ENCODE measurements around the gene AIF1L. TPM values are rescaled to one million over a fixed set of nuclear protein-coding genes. Genes with fewer than 3 reads are reported as not detected.

Gene AIF1L
- total and polyA plus RNA-seq, 2 of the 13 experiments (the other 11 are each of a cell fraction or from before 2014, with no cell fraction given), result 12.4 to 36.5 TPM

DNA sequence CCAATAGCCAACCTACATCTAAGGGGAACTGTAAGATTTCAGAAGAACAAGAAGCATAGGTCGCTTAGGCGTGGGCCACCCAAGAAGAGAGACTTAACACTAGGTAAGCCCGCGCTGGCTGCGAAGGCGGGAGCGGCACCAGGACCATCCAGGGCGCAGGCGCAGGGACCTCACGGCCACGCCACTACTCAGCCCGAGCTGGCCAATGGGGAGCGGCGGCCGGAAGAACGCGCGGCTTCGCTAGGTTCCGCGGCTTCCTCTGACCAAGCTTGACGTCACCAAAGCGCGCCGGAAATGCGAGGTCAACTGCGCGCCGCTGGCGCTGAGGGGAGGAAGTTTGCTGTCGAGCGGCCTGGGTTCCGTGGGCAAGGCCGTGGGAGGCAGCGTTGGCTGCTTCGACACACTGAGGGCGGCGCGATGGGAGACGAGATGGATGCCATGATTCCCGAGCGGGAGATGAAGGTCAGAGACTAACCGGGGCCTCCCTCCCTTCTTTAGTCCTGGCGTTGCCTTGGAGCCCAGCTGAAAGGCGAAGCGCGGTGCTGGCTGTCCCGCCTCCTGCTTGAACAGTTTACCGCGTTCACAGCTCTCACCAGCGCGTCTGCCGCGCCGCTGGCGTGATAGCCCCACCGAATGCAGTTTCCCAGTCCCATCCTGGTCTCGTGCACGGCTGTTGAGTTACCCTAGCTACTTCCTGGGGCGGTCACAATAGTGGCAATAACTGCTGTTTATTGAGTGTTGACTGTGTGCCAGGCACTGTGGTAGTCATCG, 29.1 kb downstream of the AIF1L start, which contains the start of gene NUP214 (continued):
- TF ChIP-seq RXRB (CRISPR knock-in tag; IDR thresholded peaks at IDR 0.05; ENCODE audit: borderline replicate concordance), result peak; percentile 67; the same call in 1 of the 2 replicates
- TF ChIP-seq TGIF2 (CRISPR knock-in tag; IDR thresholded peaks at IDR 0.05), result peak; percentile 86
- TF ChIP-seq NFKBIZ (CRISPR knock-in tag; IDR thresholded peaks at IDR 0.05), result no peak
- no peak for TF ChIP-seq SKI (IDR thresholded peaks at IDR 0.05; ENCODE audit: partially characterized antibody)
- TF ChIP-seq, protein P1, sequence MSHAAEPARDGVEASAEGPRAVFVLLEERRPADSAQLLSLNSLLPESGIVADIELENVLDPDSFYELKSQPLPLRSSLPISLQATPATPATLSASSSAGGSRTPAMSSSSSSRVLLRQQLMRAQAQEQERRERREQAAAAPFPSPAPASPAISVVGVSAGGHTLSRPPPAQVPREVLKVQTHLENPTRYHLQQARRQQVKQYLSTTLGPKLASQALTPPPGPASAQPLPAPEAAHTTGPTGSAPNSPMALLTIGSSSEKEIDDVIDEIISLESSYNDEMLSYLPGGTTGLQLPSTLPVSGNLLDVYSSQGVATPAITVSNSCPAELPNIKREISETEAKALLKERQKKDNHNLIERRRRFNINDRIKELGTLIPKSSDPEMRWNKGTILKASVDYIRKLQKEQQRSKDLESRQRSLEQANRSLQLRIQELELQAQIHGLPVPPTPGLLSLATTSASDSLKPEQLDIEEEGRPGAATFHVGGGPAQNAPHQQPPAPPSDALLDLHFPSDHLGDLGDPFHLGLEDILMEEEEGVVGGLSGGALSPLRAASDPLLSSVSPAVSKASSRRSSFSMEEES (CRISPR knock-in tag; IDR thresholded peaks at IDR 0.05), result peak; percentile 58
- TF ChIP-seq TAF1 (CRISPR knock-in tag; IDR thresholded peaks at IDR 0.05), result peak; percentile 90
- TF ChIP-seq KLF16 (CRISPR knock-in tag; IDR thresholded peaks at IDR 0.05), result peak; percentile 28 to 92; a peak in 2 of 4 replicates
- TF ChIP-seq, protein P2, sequence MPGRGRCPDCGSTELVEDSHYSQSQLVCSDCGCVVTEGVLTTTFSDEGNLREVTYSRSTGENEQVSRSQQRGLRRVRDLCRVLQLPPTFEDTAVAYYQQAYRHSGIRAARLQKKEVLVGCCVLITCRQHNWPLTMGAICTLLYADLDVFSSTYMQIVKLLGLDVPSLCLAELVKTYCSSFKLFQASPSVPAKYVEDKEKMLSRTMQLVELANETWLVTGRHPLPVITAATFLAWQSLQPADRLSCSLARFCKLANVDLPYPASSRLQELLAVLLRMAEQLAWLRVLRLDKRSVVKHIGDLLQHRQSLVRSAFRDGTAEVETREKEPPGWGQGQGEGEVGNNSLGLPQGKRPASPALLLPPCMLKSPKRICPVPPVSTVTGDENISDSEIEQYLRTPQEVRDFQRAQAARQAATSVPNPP (CRISPR knock-in tag; IDR thresholded peaks at IDR 0.05), result no peak
- peak; percentile 100 for TF ChIP-seq HOXA3 (CRISPR knock-in tag; IDR thresholded peaks at IDR 0.05)
- TF ChIP-seq, protein P3, sequence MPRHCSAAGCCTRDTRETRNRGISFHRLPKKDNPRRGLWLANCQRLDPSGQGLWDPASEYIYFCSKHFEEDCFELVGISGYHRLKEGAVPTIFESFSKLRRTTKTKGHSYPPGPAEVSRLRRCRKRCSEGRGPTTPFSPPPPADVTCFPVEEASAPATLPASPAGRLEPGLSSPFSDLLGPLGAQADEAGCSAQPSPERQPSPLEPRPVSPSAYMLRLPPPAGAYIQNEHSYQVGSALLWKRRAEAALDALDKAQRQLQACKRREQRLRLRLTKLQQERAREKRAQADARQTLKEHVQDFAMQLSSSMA (CRISPR knock-in tag; IDR thresholded peaks at IDR 0.05), result no peak
- 0 out of 2 replicates have a peak, but pooled peaks have one; percentile 44 for TF ChIP-seq CENPT (CRISPR knock-in tag; IDR thresholded peaks at IDR 0.05; ENCODE audit: low read depth)
- peak; percentile 59; the same call in 1 of the 2 replicates for TF ChIP-seq ZNF12 (CRISPR knock-in tag; IDR thresholded peaks at IDR 0.05)
- no peak for TF ChIP-seq NR2F6 (IDR thresholded peaks at IDR 0.05)
- TF ChIP-seq NR2F6 (CRISPR knock-in tag; IDR thresholded peaks at IDR 0.05), result peak; percentile 85
- TF ChIP-seq KLF13 (CRISPR knock-in tag; IDR thresholded peaks at IDR 0.05), result no peak
- TF ChIP-seq ZNF34 (CRISPR knock-in tag; IDR thresholded peaks at IDR 0.05; ENCODE audit: borderline replicate concordance), result no peak
- TF ChIP-seq, protein P4, sequence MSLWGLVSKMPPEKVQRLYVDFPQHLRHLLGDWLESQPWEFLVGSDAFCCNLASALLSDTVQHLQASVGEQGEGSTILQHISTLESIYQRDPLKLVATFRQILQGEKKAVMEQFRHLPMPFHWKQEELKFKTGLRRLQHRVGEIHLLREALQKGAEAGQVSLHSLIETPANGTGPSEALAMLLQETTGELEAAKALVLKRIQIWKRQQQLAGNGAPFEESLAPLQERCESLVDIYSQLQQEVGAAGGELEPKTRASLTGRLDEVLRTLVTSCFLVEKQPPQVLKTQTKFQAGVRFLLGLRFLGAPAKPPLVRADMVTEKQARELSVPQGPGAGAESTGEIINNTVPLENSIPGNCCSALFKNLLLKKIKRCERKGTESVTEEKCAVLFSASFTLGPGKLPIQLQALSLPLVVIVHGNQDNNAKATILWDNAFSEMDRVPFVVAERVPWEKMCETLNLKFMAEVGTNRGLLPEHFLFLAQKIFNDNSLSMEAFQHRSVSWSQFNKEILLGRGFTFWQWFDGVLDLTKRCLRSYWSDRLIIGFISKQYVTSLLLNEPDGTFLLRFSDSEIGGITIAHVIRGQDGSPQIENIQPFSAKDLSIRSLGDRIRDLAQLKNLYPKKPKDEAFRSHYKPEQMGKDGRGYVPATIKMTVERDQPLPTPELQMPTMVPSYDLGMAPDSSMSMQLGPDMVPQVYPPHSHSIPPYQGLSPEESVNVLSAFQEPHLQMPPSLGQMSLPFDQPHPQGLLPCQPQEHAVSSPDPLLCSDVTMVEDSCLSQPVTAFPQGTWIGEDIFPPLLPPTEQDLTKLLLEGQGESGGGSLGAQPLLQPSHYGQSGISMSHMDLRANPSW (CRISPR knock-in tag; IDR thresholded peaks at IDR 0.05; ENCODE audit: borderline replicate concordance), result no peak; the same call in 1 of the 2 replicates
- no peak; the same call in 1 of the 2 replicates for TF ChIP-seq SOX5 (CRISPR knock-in tag; IDR thresholded peaks at IDR 0.05; ENCODE audit: borderline replicate concordance)
- TF ChIP-seq HDAC1 (CRISPR knock-in tag; IDR thresholded peaks at IDR 0.05), result peak; percentile 100
- no peak; the same call in 1 of the 2 replicates for TF ChIP-seq HNF4G (IDR thresholded peaks at IDR 0.05; ENCODE audit: borderline replicate concordance, low read depth, low read length)
- peak; percentile 43; the same call in 1 of the 2 replicates for TF ChIP-seq HNF4G (CRISPR knock-in tag; IDR thresholded peaks at IDR 0.05; ENCODE audit: borderline replicate concordance, low read depth)
